ENCODE data around the gene PCBP3.

GRCh38 chr21:45902292-45902995 is 258.9 kb downstream of the PCBP3 start:
- TF ChIP-seq CTCF (IDR thresholded peaks at IDR 0.05; ENCODE audit: insufficient read depth, low read length, poor library complexity, severe bottlenecking) (no peak), EZH2phosphoT487 (conservative IDR thresholded peaks at IDR 0.05; ENCODE audit: low read length) (no peak)

All from SU-DHL-6 (cell line).